ENCODE results near the gene ARMH2. TPM values are rescaled to one million over a fixed set of nuclear protein-coding genes. Genes with fewer than 3 reads are reported as not detected.

ARMH2 gene
- total RNA-seq, 1 experiment from 2014 or later, result not detected

DNA sequence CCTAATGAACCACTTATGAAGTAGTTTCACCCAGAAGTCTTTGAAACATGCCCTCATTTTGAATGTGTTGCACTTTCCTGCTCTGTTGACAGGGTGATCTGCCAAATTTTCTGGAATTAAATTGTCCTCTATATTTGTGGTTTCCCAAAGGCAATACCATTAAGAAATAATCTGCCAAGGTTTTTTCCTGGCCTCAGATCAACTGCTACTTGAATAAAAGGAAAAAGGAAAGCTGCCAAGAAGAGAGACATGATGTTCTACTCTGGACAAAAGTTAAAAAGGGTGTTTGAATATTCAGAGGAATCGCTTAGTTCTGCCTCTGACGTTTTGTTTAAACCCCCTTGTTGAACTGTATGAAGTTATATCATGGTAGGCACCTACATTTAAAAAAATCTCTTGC is 37.4 kb upstream of the ARMH2 start:
- DNase-seq (ENCODE audit: low read depth, low spot score) (no peak), ATAC-seq (no peak)
- H2AFZ ChIP-seq (ENCODE audit: low read depth, low read length, poor library complexity, severe bottlenecking), result no peak overlapping the region
- no peak overlapping the region for H3K9ac ChIP-seq (ENCODE audit: low read length)
- H3K36me3 ChIP-seq (ENCODE audit: control insufficient read depth in 1 of 2, insufficient read depth in 2 of 2, low read length in 2 of 2), result no peaks in the 10 kb centered on the region
- no peaks in the 10 kb centered on the region for H3K4me1 ChIP-seq (ENCODE audit: control insufficient read depth in 1 of 2, insufficient read depth in 2 of 2, low read length in 2 of 2)
- BruUV-seq (replicated peaks), result no TSS peak
- no peaks in the 10 kb centered on the region for H3K9me3 ChIP-seq (ENCODE audit: control insufficient read depth in 1 of 2, insufficient read depth in 1 of 2, low read depth in 1 of 2, low read length in 2 of 2)
- POLR2A ChIA-PET, result no interaction called here
- intact Hi-C loops (cut with micrococcal nuclease), result no loop called here
- no peak overlapping the region for H3K4me2 ChIP-seq (ENCODE audit: low read length)
- RAD21 ChIA-PET (ENCODE audit: low non-redundant PET in 1 of 2, low total read pairs in 2 of 2, uncharacterized antibody in 2 of 2, unreplicated experiment in 2 of 2), result no interaction called here
- H4K20me1 ChIP-seq (ENCODE audit: insufficient read depth), result no peaks in the 10 kb centered on the region
- 0 out of 2 replicates have a peak, but pooled peaks cover under 1% of the 10 kb centered on the region for H3K27me3 ChIP-seq (ENCODE audit: insufficient read depth, low read length)
- H3K4me3 ChIP-seq (replicated peaks in 1 of 2; ENCODE audit: low read depth in 1 of 2, low read length in 2 of 2), result no peak overlapping the region
- TF ChIP-seq EZH2phosphoT487 (IDR thresholded peaks at IDR 0.05; ENCODE audit: borderline replicate concordance) (no peak), EZH2 (IDR thresholded peaks at IDR 0.05) (no peak), SRF (IDR thresholded peaks at IDR 0.05; ENCODE audit: low read depth) (no peak), POLR2AphosphoS5 (IDR thresholded peaks at IDR 0.05; ENCODE audit: low read depth, low read length) (no peak), CBX3 (IDR thresholded peaks at IDR 0.05; ENCODE audit: low read depth) (no peak), FOSL1 (IDR thresholded peaks at IDR 0.05; ENCODE audit: low read depth) (no peak), JUND (IDR thresholded peaks at IDR 0.05) (no peak), TCF7L2 (IDR thresholded peaks at IDR 0.05; ENCODE audit: borderline replicate concordance, extremely low read depth, insufficient read depth, insufficient read length) (no peak), ZNF274 (IDR thresholded peaks at IDR 0.05; ENCODE audit: low read depth, low read length) (no peak), ZFX (IDR thresholded peaks at IDR 0.05) (no peak), ELF1 (IDR thresholded peaks at IDR 0.05; ENCODE audit: borderline replicate concordance, low read depth) (no peak), CEBPB (IDR thresholded peaks at IDR 0.05; ENCODE audit: low read depth) (no peak)
- TF ChIP-seq, protein P1, sequence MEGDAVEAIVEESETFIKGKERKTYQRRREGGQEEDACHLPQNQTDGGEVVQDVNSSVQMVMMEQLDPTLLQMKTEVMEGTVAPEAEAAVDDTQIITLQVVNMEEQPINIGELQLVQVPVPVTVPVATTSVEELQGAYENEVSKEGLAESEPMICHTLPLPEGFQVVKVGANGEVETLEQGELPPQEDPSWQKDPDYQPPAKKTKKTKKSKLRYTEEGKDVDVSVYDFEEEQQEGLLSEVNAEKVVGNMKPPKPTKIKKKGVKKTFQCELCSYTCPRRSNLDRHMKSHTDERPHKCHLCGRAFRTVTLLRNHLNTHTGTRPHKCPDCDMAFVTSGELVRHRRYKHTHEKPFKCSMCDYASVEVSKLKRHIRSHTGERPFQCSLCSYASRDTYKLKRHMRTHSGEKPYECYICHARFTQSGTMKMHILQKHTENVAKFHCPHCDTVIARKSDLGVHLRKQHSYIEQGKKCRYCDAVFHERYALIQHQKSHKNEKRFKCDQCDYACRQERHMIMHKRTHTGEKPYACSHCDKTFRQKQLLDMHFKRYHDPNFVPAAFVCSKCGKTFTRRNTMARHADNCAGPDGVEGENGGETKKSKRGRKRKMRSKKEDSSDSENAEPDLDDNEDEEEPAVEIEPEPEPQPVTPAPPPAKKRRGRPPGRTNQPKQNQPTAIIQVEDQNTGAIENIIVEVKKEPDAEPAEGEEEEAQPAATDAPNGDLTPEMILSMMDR (IDR thresholded peaks at IDR 0.05 in 2 of 3, conservative IDR thresholded peaks at IDR 0.05 in 1 of 3; ENCODE audit: borderline replicate concordance in 1 of 3, insufficient read depth in 1 of 3, low read depth in 2 of 3, low read length in 2 of 3), result no peak
- TF ChIP-seq, protein P2, sequence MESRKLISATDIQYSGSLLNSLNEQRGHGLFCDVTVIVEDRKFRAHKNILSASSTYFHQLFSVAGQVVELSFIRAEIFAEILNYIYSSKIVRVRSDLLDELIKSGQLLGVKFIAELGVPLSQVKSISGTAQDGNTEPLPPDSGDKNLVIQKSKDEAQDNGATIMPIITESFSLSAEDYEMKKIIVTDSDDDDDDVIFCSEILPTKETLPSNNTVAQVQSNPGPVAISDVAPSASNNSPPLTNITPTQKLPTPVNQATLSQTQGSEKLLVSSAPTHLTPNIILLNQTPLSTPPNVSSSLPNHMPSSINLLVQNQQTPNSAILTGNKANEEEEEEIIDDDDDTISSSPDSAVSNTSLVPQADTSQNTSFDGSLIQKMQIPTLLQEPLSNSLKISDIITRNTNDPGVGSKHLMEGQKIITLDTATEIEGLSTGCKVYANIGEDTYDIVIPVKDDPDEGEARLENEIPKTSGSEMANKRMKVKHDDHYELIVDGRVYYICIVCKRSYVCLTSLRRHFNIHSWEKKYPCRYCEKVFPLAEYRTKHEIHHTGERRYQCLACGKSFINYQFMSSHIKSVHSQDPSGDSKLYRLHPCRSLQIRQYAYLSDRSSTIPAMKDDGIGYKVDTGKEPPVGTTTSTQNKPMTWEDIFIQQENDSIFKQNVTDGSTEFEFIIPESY (IDR thresholded peaks at IDR 0.05; ENCODE audit: extremely low read depth, insufficient replicate concordance, low read length), result no peak
- TF ChIP-seq, protein P3, sequence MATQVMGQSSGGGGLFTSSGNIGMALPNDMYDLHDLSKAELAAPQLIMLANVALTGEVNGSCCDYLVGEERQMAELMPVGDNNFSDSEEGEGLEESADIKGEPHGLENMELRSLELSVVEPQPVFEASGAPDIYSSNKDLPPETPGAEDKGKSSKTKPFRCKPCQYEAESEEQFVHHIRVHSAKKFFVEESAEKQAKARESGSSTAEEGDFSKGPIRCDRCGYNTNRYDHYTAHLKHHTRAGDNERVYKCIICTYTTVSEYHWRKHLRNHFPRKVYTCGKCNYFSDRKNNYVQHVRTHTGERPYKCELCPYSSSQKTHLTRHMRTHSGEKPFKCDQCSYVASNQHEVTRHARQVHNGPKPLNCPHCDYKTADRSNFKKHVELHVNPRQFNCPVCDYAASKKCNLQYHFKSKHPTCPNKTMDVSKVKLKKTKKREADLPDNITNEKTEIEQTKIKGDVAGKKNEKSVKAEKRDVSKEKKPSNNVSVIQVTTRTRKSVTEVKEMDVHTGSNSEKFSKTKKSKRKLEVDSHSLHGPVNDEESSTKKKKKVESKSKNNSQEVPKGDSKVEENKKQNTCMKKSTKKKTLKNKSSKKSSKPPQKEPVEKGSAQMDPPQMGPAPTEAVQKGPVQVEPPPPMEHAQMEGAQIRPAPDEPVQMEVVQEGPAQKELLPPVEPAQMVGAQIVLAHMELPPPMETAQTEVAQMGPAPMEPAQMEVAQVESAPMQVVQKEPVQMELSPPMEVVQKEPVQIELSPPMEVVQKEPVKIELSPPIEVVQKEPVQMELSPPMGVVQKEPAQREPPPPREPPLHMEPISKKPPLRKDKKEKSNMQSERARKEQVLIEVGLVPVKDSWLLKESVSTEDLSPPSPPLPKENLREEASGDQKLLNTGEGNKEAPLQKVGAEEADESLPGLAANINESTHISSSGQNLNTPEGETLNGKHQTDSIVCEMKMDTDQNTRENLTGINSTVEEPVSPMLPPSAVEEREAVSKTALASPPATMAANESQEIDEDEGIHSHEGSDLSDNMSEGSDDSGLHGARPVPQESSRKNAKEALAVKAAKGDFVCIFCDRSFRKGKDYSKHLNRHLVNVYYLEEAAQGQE (IDR thresholded peaks at IDR 0.05; ENCODE audit: low read depth), result no peak
- CTCF ChIA-PET, result interaction anchor here (1.5 kb wide), 1 partner anchor 12 kb away, joined by 3 read pairs; no protein-coding TSS in a partner anchor
- H3K9me2 ChIP-seq (ENCODE audit: insufficient read depth), result no peaks in the 10 kb centered on the region
- H3K27ac ChIP-seq (ENCODE audit: low read depth, low read length), result no peak overlapping the region
- H3K79me2 ChIP-seq (ENCODE audit: insufficient read depth, low read length), result no peaks in the 10 kb centered on the region

Data from HCT116 (cell line).